Lower leg skin (tissue), 4 donors: ENCODE data around the gene G3BP1. TPM values are rescaled to one million over a fixed set of nuclear protein-coding genes. Genes with fewer than 3 reads are reported as not detected.
A peak's percentile ranks its signal among the peaks of the same experiment; 100 is the strongest.

Experiments used
- DNase-seq, 2 donors: peaks; one replicate each; pipeline ENCODE4 v3.0.0-alpha.2; 2019; ENCODE audit warnings: low spot score in 2 of 2
- H3K4me3 ChIP-seq: fragments of 200-600 bp; sonication (generic); 2 replicates; pipeline ENCODE4 v1.5.1; 2017; ENCODE audit warnings: mild to moderate bottlenecking, low read depth; ENCODE audit not compliant: poor library complexity, severe bottlenecking
- POLR2A ChIP-seq, 2 donors: fragments of 450-650 bp; IDR thresholded peaks; one replicate each; pipeline ENCODE4 v1.6.1; 2016 to 2017; ENCODE audit warnings: antibody characterized with exemption in 2 of 2, mild to moderate bottlenecking in 1 of 2, moderate library complexity in 1 of 2
- WGBS, 2 donors: methylation state at CpG; one replicate each; pipeline ENCODE4 v1.1.5; 2018; 5-methylcytosine and 5-hydroxymethylcytosine counted together
- intact Hi-C: fragments of 100-400 bp; cut with DNase I; formaldehyde crosslinking; loops from one replicate; pipeline ENCODE4 v1.15.0; 2023; ENCODE audit warnings: low total_unique reads
- total RNA-seq, 4 donors: library from RNA; depleted of rRNA; stranded (reverse); fragments of >200 nt; gene quantifications; one replicate each; pipeline ENCODE4 v1.1.0, GENCODE V29; 2016
- TF ChIP-seq, protein P1 (sequence below), 3 donors: fragments of 450-650 bp; IDR thresholded peaks; one replicate each; pipeline ENCODE4 v1.5.1; 2016; ENCODE audit warnings: antibody characterized with exemption in 3 of 3, mild to moderate bottlenecking in 3 of 3, moderate library complexity in 2 of 3

G3BP1 gene
- total RNA-seq, 4 donors from 2014 or later: 85.9 to 192 (median 102) TPM

DNA sequence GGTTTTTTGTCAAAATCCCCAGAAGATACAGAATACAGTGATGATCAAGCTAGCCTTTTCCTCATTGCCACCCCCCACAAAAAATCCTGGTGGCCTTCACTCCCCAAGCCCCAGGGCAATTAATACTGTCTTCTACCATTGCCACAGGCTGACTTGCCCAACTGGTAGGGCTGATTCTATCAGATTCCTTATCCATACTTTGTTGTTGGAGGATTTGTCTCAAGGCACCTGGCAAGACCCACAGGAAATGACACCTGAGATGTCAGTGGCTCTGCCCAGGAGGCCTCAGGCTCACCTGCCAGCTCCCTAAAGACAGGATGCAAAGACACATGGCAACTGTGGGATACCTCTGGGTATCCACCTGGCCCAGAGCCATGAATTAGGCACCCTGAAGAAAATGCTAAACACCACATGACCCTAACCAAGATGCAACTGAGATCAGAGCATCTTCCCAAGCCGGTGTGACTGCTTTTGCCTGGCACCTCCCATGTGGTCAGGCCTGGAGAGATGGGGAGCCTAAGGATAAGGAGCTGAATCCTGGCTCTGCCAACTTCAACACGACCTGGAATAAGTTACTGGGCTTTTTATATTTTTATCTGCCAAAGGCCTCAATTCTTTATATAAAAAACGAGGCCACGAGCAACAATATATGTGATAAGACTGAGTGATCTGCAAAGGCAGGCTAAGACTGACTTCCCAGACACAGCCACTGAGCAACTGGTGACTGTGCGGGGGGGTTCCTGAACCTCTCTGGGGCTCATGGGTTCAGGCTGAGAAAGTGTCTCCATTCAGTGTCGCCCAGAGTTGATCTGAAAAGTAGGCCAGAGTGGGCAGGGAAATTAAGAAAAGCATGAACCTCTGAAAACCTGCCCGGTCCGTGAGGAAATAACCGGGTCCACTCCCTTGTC is 14.3 kb upstream of the G3BP1 start:
- intact Hi-C loops: no loop called here
- peak overlapping the region; percentile 61 for H3K4me3 ChIP-seq
- TF ChIP-seq POLR2A (IDR thresholded peaks at IDR 0.05): no peak
- DNase-seq: peak in 1 of 2 donors; percentile 47
- WGBS, 2 donors: 11 to 12% methylated on average over 9 of the region's 9 CpGs

- WGBS, 2 donors: 0% methylated on average over 10 to 11 of the region's 11 CpGs
- intact Hi-C loops: no loop called here
- H3K4me3 ChIP-seq: peak overlapping the region; percentile 61
- TF ChIP-seq, protein P1, sequence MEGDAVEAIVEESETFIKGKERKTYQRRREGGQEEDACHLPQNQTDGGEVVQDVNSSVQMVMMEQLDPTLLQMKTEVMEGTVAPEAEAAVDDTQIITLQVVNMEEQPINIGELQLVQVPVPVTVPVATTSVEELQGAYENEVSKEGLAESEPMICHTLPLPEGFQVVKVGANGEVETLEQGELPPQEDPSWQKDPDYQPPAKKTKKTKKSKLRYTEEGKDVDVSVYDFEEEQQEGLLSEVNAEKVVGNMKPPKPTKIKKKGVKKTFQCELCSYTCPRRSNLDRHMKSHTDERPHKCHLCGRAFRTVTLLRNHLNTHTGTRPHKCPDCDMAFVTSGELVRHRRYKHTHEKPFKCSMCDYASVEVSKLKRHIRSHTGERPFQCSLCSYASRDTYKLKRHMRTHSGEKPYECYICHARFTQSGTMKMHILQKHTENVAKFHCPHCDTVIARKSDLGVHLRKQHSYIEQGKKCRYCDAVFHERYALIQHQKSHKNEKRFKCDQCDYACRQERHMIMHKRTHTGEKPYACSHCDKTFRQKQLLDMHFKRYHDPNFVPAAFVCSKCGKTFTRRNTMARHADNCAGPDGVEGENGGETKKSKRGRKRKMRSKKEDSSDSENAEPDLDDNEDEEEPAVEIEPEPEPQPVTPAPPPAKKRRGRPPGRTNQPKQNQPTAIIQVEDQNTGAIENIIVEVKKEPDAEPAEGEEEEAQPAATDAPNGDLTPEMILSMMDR (IDR thresholded peaks at IDR 0.05): no peak
- peak in 1 of 2 donors; percentile 88 for DNase-seq
Observed at GRCh38 chr5:151758141-151758429, 13.7 kb upstream of the G3BP1 start.

DNA sequence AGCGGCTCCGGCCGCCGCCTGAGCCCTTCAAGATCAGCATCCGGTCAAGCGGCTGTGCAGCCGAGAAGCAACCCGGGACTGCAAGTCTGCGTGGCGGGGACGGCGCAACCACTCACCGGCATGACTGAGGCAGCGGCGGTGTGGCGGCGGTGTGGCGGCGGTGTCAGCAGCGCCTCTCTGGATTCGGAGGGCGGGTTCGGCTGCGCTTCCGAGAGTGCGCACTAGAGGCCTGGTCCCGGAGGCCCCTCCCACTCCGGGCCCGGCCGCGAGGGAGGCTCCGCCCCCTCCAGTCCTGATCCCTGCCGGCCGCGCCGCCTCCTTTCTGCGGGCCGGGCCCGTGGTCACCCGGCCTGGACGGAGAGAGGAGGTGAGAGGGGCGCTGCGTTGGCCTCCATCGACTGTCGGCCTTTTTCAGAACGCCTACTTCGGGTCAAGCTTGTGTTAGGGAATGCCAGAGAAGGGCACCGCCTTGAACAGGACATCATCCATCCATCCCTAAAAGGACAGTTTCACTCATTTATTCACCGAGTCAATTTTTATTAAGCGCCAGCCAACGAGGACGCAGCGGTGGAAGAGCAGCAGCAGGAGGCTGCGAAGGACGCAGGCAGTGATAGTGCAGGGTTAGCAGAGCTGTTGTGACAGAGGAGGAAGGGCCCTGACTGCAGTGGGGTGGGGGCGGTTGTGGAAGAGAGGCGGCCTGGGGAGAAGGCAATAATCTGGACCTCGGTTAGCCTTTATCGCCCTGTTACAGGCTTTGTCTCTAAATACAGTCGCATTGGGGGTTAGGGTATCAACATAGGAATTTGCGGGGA is 13.1 kb upstream of the G3BP1 start, which contains the start of gene ATOX1:
ATOX1 (minus strand) TSS at position 202 of the 812 bp plus-strand sequence; CDS start at position 122, 80 bp downstream.
- intact Hi-C loops: no loop called here
- 4 to 6% methylated on average over 46 to 61 of the region's 61 CpGs for WGBS, 2 donors
- TF ChIP-seq, protein P1 (IDR thresholded peaks at IDR 0.05): no peak
- peak in 1 of 2 donors; percentile 15 for TF ChIP-seq POLR2A (IDR thresholded peaks at IDR 0.05)

GRCh38 chr5:151764801-151765200 is 7.0 kb upstream of the G3BP1 start:
- TF ChIP-seq, protein P1 (IDR thresholded peaks at IDR 0.05): no peak
- no peak for TF ChIP-seq POLR2A (IDR thresholded peaks at IDR 0.05)
- intact Hi-C loops: no loop called here
- no peak for DNase-seq

More for the DNA sequence above, 13.1 kb upstream of the G3BP1 start, which contains the start of gene ATOX1:
- peak; percentile 89 to 98 for DNase-seq
- peak within 1 kb of the TSS; percentile 61 for H3K4me3 ChIP-seq

DNA sequence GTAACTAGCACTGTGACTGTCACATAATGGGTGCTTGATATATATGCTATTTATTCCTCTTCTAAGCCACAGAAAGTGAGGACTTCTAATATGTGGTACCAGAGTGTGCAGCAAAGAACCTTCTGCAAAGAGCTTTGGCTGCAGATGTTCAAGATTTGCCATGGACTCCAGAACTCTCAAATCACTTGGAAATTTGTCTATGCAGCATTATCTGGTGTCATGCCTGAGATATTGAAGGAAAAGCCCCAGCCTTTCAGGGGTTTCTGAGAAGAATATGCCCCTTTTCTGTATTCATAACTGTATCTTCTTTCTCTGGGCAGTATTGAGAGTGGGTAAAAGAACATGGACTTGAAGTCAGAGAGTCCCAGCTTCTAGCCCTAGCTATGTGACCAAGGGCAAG is 4.8 kb upstream of the G3BP1 start:
- no peak for DNase-seq
- H3K4me3 ChIP-seq: no peak overlapping the region
- TF ChIP-seq, protein P1 (IDR thresholded peaks at IDR 0.05): no peak
- no peak for TF ChIP-seq POLR2A (IDR thresholded peaks at IDR 0.05)
- intact Hi-C loops: no loop called here

More at GRCh38 chr5:151764801-151765200, 7.0 kb upstream of the G3BP1 start:
- H3K4me3 ChIP-seq: no peak overlapping the region
